ENCODE measurements around the gene GLI3.

Gene GLI3

DNA sequence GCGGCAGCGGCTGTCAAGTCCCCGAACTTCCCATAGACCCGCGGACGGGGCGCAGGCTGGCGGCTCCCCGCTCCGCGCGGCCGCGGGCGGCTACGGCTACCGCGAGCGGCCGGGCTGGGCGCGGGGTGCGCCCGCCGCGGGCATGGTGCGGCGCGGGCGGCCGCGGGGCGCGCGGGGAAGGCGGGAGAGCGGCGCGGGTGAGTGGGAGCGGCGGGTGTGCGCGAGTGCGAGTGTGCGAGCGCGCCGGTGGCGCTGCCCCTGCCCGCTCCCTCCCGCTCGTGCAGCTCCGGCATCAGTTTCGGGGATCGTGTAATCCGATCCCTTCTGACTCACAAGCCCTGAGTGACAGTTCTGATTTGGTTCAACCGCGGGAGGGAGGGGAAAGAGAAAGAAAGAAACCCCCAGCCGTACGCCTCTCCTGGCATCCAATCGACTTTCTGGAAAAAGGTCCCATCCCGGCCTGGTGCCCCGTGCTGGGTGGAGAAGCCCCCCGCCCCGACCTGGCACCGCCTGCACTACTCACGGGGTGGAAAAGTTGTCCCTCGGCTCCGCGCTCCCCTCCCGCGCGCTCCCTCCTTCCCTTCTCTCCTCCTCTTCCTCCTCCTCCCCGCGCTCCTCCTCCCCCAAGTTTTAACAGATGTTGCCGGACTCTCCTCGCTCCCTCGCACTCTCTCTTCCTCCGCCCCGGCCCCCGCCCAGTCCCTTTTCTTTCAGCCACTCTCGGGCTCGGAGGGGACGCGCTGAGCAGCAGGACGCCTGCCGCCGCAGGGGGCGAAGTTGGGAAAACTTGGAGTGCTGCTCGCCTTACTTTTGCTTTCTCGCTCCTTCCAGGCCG is at the start of gene GLI3:
Gene GLI3, minus strand, starts transcription at position 234 of the 835 bp plus-strand sequence. CDS start 13,956 bp downstream, outside the sequence.
- no peak for DNase-seq

DNA sequence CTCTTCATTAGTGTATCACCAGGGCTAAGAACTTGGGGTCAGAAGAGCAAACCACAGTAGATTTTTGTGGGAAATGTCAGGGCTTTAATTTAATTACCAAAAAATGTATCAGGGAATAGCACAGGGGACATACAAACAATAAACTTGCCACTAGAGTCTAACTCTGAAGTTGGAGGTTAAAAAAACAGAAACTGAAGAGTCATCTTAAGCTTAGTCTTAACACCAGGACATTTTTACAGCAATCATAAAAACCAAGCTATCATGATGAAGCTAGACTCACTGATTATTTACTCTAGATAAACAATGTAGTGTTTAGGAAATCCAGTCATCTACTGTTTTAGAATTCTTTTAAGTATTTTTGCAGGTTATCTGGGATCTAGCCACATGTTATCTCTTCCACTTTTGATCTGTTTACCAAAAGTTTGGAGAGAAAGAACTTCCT is 48.4 kb upstream of the GLI3 start:
- DNase-seq: no peak

DNA sequence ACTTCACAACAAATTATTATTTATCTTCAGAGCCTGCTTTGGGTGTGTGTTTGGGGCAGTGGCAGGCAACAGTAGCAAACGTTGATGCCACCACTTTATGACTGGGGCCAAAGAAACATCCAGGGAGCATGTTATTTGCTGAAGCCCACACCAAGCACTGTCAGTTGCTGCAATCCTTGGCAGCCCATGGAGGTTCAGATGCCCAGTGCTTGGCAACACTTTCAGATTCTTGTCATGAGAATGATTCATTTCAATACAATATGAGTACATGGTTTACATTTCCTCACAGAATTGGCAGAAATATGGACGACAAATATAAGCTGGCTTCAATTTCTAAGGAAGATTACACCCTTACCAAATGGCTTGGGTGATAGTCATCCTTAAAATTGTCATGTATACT is 46.5 kb upstream of the GLI3 start:
- no peak for DNase-seq

DNA sequence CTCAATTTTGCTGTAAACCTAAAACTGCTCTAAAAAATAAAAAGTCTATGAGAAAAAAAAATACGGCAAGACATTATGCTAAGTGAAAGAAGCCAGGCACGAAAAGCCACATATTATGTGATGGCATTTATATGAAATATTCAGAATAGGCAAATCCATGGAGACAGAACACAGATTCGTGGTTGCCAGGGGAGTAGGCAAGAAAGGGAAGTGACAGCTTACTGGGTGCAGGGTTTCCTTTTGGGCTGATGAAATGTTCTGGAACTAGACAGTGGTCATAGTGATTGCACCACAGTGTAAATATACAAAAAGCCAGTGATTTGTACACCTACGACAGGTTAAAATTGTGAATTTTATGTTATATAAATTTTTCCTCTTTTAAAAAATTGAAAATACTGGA is 41.3 kb upstream of the GLI3 start:
- DNase-seq: no peak

DNA sequence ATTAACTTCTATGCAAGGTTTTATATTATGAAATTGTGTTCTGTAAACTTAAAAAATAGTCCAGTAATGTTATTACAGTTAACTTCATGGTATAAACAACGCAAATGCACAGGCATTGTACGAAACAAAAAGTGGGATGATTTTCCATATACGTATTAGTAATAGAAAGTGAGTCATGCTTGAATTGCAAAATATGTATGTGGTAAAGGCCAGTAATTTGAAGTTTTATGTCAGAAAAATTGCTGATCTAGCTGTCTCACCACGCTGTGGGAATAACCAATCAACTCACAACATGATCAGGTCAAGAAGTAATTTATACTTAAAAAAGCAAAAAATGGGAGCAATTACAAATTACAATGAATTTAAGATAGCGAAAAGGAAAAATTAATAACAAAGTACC is 37.0 kb upstream of the GLI3 start:
- no peak for DNase-seq

DNA sequence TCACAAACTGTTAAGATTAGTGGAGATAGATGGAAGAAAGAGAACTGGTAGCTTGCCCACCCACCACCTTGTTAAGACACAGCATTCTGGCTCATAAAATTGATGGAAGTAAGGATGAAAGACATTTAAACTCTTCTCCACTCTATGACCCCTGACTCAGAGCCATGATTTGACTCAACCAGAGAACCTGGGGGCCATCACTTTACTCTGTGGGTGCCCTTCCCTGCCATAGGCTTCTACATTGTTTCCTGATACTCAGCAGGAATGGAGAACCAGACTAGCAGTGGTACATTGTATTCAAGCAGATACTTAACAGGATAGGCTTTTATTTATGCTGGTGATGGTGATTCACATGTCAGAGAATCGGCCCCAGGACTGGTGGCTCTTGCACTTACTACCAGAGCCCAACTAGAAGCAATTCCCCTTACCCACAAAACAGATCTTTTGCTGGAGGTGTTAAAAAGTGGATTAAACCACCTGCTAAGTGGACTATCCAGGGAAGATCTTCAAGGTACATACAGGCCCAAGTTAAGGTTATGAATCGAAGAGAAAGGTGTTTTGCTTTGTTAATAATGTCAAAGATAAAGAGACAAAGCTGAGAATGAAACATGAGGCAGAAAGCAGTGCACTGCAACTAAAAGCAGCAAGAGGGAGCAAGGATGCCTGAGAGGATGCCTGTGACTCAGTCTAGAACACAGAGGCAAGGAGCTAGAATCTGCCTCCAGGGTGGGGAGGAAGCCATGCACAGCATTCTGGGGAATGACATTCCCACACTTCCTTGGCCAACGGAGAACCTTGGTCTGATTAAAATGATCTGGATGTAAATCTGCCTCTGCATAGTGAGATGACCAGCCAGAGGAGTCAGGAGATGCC is 36.0 kb upstream of the GLI3 start:
- no peak for DNase-seq

DNA sequence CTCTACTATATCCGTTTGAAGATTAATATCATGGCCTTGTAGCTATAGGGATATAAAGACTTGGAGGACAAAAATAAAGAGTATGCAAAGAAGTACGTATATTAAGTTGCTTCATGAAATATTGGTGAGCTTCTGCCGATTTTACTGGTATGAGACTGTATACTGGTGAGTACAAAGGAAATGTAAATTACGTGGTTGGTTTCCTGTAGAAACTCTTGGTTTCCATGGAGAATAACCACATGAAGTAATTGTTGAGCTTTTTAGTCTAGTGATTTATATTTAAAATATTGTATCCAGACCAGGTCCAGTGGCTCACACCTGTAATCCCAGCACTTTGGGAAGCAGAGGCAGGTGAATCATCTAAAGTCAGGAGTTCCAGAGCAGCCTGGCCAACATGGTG is 32.2 kb upstream of the GLI3 start:
- no peak for DNase-seq

DNA sequence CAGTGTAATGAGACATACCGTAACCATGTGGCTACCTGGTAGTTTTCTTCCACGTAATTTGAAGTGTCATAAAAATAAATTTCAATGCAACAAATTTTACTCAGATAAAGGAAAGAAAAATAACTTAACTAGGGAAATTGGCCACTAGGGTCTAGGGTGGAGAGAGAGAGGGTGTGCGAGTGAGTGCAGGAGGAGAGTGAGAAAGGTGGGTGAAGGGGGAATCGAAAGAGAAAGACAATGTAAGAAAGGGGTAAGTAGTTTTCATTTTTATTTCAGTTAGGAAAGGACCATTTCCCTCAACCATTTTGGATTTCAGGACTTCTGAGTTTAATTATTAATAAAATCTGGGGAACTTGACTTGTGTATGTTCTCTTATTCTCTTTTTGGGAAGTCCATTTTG is 27.7 kb upstream of the GLI3 start:
- DNase-seq: no peak

DNA sequence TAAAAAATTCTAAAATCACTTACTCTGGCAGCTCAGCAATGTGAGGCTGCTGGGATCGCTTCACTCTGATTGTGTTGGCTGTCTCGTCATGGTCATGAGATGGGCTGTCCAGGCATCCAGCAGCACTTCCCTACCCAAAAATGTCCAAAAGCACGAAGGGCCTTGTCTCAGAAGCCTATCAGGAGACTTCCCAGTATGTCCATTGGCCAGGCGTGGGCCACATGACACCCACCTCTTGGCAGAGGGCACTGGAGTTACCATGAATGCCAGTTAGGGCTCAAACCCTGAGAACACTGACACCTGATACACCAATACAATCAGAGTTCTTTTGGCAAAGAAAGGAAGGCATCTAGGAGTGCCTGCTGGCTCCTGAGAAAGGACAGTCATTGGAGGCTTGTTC is 27.0 kb upstream of the GLI3 start:
- DNase-seq: no peak

DNA sequence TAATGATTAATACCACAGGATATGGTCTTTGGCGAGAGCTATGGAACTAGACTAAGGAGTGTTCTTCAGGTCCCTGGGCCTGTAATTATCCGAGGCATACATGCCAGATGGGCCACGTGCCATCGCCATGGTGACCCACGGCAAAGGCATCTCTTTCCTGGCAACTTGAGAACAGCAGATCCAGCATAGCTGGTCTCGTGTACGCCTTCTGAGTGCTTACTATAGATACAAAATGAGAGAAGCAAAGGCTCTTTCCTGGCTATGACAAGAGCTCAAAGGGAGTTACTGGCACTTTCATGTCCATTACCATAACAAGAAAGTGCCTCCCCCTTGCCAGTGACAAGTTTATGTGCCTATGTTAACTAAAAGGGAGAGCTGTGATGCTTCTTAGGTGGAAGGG is 26.0 kb upstream of the GLI3 start:
- DNase-seq: no peak

DNA sequence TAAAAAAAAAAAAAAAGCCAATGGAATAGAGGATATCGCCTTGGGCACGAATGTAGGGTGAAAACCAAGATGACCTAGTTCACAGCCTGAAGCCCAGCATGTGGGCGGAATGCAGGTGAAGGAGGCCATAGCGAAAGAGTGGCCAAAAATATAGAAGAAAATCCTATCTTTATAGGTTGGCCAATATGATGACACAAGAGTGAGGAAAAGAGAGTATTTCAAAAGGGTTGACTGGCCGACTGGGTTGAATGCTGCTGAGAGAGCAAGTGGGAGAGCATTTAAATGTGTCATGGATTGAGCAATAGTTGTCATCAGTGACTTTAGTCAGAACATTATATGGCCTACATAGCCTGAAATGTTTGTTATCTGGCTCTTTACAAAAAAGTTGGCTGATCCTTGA is 17.2 kb upstream of the GLI3 start:
- no peak for DNase-seq

DNA sequence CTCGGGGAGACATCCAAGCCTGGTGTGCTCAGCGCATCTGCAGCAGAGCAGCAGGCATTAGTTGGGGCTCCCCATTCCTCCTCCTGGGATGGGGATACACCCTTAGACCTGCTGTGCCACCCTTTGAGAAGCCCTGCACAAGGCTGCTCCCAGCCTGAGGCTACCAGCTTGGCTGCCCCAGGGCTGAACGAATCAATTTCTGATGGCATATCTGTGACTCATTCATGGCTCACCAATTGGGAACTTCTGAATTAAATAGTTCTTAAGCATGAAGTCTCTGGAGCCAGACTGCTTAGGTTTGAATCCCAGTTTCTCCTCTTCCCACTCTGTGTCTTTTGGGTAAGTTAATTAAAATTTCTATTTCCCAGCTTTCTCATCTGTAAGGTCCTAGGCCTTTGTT is 16.3 kb upstream of the GLI3 start:
- no peak for DNase-seq

DNA sequence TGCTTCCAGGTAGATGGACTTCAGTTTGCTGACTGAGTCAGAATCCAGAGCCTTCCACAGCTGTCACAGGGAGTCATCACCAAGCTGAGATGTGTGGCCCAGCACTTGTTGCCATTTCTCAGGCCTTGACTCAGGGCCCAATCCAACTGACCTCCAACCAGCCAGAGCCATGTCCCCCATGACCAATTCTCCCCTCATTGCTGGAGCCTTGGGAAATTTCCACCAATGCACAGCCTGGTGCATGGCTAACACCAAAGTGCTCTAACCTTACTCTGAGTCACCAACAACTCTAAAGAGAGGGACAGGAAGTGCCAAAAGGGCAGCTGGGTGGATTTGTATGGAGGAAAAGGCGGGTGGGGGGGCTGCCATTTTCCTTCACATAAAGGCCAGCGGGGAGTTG is 13.4 kb upstream of the GLI3 start:
- DNase-seq: no peak

DNA sequence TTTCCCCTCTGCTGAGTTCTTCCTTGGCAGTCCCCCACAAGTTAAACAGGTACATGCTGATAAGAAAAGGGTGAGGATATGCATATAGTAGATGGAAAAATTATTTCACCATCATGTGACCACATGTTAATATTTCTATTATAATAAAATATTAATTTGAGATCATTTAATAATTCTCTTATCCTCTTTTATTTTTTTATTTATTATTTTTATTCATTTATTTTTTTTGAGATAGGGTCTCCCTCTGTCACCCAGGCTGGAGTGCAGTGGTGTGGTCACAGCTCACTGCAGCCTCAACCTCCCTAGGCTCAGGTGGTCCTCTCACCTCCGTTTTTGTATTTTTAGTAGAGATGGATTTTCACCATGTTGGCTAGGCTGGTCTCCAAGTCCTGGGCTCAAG is 11.6 kb upstream of the GLI3 start:
- no peak for DNase-seq

DNA sequence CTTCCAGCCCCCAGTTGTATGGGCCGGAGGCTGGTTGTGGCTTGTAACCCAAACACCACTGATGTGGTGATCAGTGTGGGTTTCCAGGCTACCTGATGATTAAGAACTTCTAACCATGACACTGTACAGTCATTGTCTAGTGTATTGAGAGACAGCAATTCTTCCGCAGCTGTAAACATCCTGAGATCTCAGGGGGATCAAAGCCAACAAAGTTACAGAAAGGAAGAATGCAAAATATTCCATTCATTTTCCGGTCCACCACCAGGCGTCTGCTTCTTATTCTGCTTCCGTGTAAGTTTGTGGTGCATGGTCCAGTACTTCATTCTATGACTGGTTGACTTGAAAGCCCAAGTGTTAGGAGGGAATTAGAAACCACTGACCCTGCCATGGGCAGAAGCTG is 10.3 kb upstream of the GLI3 start:
- DNase-seq: no peak

DNA sequence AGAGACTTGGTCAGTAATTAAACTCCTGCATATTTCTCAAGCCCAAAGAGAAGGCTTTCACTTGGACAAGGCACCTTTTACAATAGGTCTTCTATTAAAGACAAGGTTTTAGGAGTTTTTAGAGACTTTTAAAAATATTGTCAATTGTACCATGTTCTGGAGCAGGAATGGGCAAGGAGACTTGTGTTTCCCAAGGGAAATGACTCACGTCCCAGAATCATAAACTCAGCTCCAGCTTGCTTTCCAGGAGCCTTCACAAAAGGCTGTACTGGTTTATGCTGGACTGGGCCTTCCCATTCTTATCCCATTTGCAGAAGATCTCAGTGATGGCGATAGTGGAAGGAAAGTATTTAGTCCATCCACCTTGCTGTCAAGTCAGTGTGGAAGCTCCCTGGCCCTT is 7.8 kb upstream of the GLI3 start:
- DNase-seq: no peak

DNA sequence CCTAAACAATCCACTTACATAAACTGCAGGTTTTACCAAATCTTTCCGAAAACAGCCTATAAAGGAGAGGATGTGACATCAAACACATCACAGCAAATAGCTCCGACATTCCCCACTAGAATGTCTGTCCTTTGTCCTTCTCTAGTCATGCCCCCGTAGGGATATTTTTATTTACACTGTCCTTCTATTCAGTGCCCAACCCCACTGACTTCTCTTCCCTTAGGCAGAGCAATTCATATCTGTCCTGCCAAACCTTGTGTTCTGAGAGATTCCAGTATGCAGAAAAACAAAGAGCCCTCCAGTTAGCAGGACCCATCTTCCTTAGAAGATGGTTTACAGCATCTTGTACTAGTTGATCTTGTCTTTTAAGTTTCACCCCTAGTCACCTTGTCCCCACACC is 5.4 kb upstream of the GLI3 start:
- DNase-seq: no peak

DNA sequence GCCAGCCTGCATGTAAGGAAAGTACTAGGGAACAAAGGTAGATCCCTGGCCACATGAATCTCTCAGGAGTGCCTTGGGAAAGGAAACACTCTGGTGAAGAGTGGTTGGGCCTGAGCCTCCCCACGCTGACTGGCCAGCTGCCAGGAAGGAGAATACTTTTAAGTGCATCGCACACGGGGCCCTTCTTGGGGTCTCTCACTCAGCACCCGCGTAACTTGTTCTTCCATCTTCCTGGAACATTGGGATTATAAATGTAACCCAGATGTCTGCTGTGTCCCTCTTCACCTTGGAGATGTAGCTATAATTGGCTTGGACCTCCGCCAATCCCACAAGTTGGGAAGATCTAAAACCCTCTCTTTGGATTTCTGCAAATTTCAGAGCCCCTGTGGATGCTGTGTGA is 4.4 kb upstream of the GLI3 start:
- DNase-seq: no peak

DNA sequence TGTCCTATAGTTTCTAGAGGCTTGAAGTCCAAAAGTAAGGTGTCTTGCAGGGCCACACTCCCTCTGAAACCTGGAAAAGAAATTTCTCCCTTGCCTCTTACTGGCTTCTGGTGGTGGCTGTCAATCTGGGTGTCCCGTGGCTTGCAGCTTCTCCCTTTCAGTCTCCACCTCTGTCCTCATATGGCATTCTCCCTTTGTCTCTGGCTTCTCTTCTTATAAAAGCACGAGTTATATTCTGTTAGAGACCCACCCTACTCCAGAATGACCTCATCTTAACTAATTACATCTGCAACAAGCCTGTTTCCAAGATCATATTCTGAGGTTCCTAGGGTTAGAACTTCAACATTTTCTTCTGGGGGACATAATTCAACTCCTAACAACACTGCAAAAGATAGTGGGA is 3.4 kb upstream of the GLI3 start:
- DNase-seq: no peak

DNA sequence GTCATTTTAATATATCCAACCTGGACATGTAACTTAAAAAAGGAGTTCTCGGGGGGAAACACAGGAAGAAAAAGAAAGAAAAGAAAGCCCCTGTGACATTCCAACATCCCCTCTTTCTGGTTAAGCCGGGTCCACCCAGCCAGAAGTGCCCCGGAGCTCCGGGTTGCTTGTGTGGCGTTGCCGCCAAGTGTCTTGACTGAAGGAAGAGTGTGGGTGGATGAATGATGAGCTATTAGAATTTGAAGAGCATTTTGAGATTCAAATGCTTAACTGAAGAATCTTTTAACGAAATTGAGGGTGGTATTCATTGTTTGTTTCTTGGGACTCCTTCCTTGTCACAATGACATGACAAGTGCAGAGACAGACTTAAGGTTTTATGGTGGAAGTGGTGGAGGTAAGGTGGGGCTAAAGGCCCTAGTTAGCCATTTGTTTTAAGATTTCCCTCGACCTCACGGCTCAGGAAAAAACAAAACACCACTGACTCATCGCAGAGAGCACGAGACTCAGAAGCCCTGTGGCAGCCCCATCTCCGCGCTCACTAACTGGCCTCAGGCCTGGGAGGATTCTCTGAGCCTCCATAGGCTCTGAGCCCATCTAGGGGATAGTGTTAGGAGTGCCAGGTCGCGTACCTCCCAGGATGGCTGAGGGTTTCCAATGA is 1.8 kb upstream of the GLI3 start:
- DNase-seq: no peak

DNA sequence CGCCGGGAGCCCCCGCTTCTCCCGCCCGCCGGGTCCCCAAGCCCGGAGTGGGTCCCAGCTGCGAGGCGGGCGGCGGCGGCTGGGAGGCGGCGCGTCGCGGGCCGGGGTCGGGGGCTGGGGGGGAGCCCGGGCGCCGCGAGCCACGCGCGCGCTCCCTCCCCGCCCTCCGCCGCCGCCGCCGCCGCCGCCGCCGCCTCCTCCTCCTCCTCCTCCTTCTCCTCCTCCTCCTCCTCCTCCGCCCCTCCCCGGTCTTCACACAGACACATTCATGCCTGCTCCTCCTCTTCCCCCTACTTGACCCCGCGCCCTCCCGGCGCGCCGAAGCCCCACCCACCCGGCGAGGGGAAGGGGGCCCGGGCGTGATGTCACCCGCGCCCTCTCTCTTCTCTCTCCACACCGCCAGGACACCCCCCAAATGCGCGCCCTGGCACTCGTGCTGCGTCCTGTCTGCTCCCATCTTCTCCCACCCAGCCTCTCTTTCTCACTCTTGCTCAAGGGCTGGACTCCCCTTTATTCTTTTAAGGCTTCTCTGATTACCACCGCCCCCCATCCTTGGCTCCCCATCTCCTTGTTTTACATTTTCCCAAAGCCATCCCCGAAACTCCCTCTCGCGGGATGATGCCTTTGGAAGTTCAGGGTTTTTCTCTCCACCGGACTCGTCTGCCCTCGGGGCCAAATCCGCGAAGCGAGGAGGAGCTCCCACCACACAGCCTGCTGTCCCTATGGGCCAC is 967 bp upstream of the GLI3 start:
- DNase-seq: no peak

DNA sequence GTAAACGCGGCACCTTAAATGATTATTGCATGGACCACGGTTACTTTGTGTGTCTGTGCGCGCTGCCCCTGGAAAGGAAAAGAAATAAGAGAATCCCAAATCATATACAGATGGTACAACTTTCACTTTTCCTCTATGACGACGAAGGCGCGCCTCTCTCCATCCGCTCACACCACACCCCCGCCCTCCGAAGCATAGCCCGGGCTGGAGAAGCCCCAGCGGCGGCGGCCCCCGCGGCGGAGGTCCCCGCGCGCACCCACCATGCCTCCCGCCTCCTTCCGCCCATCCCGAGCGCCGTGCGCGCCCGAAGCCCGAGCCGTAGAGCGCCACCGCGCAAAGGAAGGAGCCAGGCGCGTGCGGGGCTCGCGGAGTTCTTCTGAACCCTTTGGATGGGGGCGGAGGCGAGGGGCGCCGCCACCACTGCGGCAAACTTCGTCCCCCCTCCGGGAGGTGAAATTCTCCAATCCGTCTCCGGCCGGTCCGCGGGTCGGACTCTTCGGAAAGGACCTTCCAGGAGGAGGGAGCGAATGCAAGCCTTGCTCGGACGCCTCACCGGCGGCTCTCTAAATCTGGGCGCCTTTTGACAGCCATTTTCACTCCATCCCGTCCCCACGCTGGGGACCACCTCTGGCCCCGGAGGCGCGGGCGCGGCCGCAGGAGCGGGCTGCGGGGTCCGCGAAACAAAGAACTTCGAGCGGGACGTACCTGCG is 588 bp downstream of the GLI3 start:
- no peak for DNase-seq
